Astrocyte (in vitro differentiated cells and primary cell): Measurements from ENCODE around the gene ODF4.

Experiments used
- EZH2 ChIP-seq: IDR thresholded peaks from 2 replicates; pipeline ENCODE4 v1.6.1; 2012; ENCODE audit warnings: mild to moderate bottlenecking, low read length, inconsistent platforms; ENCODE audit not compliant: insufficient read depth
- TF ChIP-seq, protein P1 (sequence below): IDR thresholded peaks from 2 replicates; pipeline ENCODE4 v1.5.1; 2011; ENCODE audit warnings: low read depth, mild to moderate bottlenecking, inconsistent platforms, low read length, moderate library complexity; ENCODE audit not compliant: insufficient read depth

DNA sequence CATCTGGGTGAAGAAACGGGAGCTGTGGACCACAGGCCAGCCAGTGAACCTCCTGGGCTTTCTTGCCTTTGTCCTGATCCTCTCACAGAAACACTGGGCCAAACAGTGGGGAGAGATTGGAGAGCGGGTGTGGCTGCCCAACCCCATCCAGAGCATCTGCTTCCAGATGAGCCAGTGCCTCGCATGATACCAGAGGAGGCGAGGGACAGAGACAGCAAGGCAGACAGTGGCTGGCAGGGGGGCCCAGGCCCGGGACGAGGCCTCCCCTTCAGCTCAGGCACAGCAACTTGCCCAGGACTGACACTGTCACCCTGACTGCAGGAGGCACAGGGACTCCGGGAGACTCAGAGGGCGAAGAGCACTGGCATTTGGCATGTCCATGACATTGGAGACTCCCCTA, 17.6 kb upstream of the ODF4 start:
- TF ChIP-seq, protein P1, sequence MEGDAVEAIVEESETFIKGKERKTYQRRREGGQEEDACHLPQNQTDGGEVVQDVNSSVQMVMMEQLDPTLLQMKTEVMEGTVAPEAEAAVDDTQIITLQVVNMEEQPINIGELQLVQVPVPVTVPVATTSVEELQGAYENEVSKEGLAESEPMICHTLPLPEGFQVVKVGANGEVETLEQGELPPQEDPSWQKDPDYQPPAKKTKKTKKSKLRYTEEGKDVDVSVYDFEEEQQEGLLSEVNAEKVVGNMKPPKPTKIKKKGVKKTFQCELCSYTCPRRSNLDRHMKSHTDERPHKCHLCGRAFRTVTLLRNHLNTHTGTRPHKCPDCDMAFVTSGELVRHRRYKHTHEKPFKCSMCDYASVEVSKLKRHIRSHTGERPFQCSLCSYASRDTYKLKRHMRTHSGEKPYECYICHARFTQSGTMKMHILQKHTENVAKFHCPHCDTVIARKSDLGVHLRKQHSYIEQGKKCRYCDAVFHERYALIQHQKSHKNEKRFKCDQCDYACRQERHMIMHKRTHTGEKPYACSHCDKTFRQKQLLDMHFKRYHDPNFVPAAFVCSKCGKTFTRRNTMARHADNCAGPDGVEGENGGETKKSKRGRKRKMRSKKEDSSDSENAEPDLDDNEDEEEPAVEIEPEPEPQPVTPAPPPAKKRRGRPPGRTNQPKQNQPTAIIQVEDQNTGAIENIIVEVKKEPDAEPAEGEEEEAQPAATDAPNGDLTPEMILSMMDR = no peak
- TF ChIP-seq EZH2 = no peak
